ENCODE data around the gene FSTL4. TPM values are rescaled to one million over a fixed set of nuclear protein-coding genes. Genes with fewer than 3 reads are reported as not detected.

FSTL4 gene
- total RNA-seq, 1 experiment from 2014 or later, result 2.7 TPM

DNA sequence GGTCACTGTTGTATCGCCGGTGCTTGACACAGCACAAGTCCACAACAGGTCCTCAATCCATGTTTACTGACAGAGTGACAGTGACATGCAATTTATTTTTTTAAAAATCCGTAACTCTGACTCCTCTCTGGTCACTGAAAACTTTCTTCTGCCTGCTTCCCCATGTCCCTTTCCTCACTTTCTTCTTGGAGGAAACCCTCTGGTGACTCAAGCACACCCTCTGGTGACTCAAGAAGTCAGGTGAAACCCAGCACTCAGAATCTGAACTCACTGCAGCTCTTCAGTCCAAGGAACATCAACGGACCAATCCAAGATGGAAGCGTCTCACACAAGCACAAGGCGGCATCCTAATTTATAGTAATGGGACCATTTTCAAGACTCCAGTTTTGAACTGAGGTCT is 245.9 kb downstream of the FSTL4 start:
- H3K4me1 ChIP-seq, result peaks cover 12% of the 10 kb centered on the region
- no peaks in the 10 kb centered on the region for H3K9me3 ChIP-seq
- ChIA-PET CTCF (no interaction called here), POLR2A (no interaction called here)
- H3K27ac Mint-ChIP-seq (ENCODE audit: unreplicated experiment), result no peak overlapping the region
- peaks cover 4% of the 10 kb centered on the region for H3K4me1 Mint-ChIP-seq (ENCODE audit: low read depth, unreplicated experiment)
- no peaks in the 10 kb centered on the region for H3K36me3 ChIP-seq (ENCODE audit: control insufficient read depth, insufficient read depth, low read length)
- peaks cover 4% of the 10 kb centered on the region for H3K36me3 Mint-ChIP-seq (ENCODE audit: insufficient read depth, unreplicated experiment)
- BruUV-seq (replicated peaks), result no TSS peak
- DNase-seq, result no peak
- intact Hi-C loops (cut with micrococcal nuclease; ENCODE audit: unreplicated experiment), result no loop called here
- no peak for TF ChIP-seq CTCF (IDR thresholded peaks at IDR 0.05; ENCODE audit: insufficient read depth in 1 of 2, low read depth in 1 of 2, low read length in 1 of 2, severe bottlenecking in 1 of 2, unreplicated experiment in 1 of 2)
- no peaks in the 10 kb centered on the region for H3K9me3 Mint-ChIP-seq (ENCODE audit: unreplicated experiment)
- no peak overlapping the region for H3K4me3 Mint-ChIP-seq (ENCODE audit: unreplicated experiment)
- H3K27me3 Mint-ChIP-seq (ENCODE audit: insufficient read depth, unreplicated experiment), result peaks cover 9% of the 10 kb centered on the region
- no peak overlapping the region for H3K4me3 ChIP-seq (ENCODE audit: low read depth, low read length)
- H3K27me3 ChIP-seq (replicated peaks; ENCODE audit: control insufficient read depth, insufficient read depth, low read length), result no peaks in the 10 kb centered on the region

DNA sequence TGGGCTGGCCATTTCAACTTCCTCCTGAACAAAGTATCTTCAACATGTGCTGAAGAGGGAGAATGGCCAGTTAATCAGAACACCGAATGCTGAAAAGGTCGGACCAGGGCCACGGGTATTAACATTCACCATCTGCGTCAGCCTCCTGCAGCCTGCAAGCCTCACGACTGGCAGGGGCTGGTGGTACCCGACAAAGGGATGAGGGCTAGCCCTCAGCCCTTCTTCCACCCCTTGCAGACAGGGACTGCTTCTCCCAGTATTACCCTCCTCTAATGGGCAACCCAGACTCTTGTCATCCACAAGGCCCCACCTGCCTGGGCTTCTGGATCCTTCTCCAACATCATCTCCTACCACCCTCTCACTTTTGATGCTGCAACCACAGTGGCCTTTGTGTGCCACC is 246.6 kb downstream of the FSTL4 start:
- H3K4me1 ChIP-seq, result peaks cover 5% of the 10 kb centered on the region; the same call in 1 of the 2 replicates
- no peak for DNase-seq
- Mint-ChIP-seq H3K36me3 (ENCODE audit: insufficient read depth, unreplicated experiment) (no peaks in the 10 kb centered on the region), H3K4me1 (ENCODE audit: low read depth, unreplicated experiment) (no peaks in the 10 kb centered on the region), H3K9me3 (ENCODE audit: unreplicated experiment) (no peaks in the 10 kb centered on the region), H3K27me3 (ENCODE audit: insufficient read depth, unreplicated experiment) (peaks cover 13% of the 10 kb centered on the region), H3K4me3 (ENCODE audit: unreplicated experiment) (no peak overlapping the region), H3K27ac (ENCODE audit: unreplicated experiment) (no peak overlapping the region)
- no peaks in the 10 kb centered on the region for H3K27me3 ChIP-seq (replicated peaks; ENCODE audit: control insufficient read depth, insufficient read depth, low read length)
- ChIA-PET POLR2A (no interaction called here), CTCF (no interaction called here)
- no peaks in the 10 kb centered on the region for H3K36me3 ChIP-seq (ENCODE audit: control insufficient read depth, insufficient read depth, low read length)
- no TSS peak for BruUV-seq (replicated peaks)
- H3K9me3 ChIP-seq, result no peaks in the 10 kb centered on the region
- TF ChIP-seq CTCF (IDR thresholded peaks at IDR 0.05; ENCODE audit: insufficient read depth in 1 of 2, low read depth in 1 of 2, low read length in 1 of 2, severe bottlenecking in 1 of 2, unreplicated experiment in 1 of 2), result no peak
- intact Hi-C loops (cut with micrococcal nuclease; ENCODE audit: unreplicated experiment), result no loop called here
- no peak overlapping the region for H3K4me3 ChIP-seq (ENCODE audit: low read depth, low read length)

DNA sequence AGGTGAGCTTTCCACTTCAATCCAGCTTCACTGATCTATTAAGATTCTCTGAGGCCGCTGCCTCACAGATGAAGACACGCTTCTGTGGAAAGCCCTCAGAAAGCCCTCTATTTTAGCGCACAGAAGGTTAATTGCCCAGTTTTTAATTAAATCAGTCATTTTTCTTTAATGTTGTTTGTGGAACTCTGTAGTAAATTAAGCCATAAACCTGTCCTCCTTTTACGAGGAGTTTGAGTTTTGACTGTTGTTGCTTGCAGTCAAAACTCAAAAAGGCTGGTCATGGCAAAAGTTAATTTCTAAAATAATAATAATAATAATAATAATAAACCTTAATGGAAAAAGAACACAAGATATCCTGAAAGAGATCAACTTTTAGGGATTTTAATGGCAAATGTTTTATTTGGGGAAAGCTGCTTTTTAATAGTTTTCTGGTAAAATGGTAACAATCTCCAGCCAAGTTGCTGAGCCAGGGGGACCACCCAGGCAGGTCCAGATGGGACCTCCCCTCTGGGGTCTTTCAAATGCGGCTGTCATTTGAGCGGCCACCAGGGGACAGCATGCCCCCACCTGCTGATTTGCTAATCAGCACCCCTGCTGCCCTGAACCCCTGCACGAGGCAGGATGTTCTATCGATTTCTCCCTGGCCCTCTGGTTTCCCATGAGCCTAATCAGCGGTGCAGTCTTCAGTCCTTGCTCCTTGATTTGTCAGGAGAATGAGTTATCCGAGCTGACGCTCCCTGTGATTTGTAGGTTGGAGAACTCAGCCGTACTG is 247.2 kb downstream of the FSTL4 start:
- Histone ChIP-seq H3K27me3 (replicated peaks; ENCODE audit: control insufficient read depth, insufficient read depth, low read length) (no peaks in the 10 kb centered on the region), H3K4me1 (no peaks in the 10 kb centered on the region), H3K36me3 (ENCODE audit: control insufficient read depth, insufficient read depth, low read length) (no peaks in the 10 kb centered on the region), H3K9me3 (no peaks in the 10 kb centered on the region), H3K4me3 (ENCODE audit: low read depth, low read length) (no peak overlapping the region)
- Mint-ChIP-seq H3K4me3 (ENCODE audit: unreplicated experiment) (no peak overlapping the region), H3K27ac (ENCODE audit: unreplicated experiment) (no peak overlapping the region), H3K9me3 (ENCODE audit: unreplicated experiment) (no peaks in the 10 kb centered on the region), H3K4me1 (ENCODE audit: low read depth, unreplicated experiment) (no peaks in the 10 kb centered on the region), H3K36me3 (ENCODE audit: insufficient read depth, unreplicated experiment) (no peaks in the 10 kb centered on the region), H3K27me3 (ENCODE audit: insufficient read depth, unreplicated experiment) (peaks cover 13% of the 10 kb centered on the region)
- BruUV-seq (replicated peaks), result no TSS peak
- no peak for DNase-seq
- peak; percentile 41 to 53 for TF ChIP-seq CTCF (IDR thresholded peaks at IDR 0.05; ENCODE audit: insufficient read depth in 1 of 2, low read depth in 1 of 2, low read length in 1 of 2, severe bottlenecking in 1 of 2, unreplicated experiment in 1 of 2)
- POLR2A ChIA-PET, result no interaction called here
- intact Hi-C loops (cut with micrococcal nuclease; ENCODE audit: unreplicated experiment), result no loop called here
- CTCF ChIA-PET, result no interaction called here
